Fibroblast of peridontal ligament (primary cell): ENCODE data around the gene DYNC1I2.
"Not testable (repeated sequence)": the region's sequence is repeated elsewhere in the genome, so short reads cannot be mapped to it uniquely, and the experiment has no call there.

Experiments
- DNase-seq: peaks from one replicate; pipeline ENCODE4 v3.0.0-alpha.2; 2010; ENCODE audit errors: extremely low read depth

Gene DYNC1I2

DNA sequence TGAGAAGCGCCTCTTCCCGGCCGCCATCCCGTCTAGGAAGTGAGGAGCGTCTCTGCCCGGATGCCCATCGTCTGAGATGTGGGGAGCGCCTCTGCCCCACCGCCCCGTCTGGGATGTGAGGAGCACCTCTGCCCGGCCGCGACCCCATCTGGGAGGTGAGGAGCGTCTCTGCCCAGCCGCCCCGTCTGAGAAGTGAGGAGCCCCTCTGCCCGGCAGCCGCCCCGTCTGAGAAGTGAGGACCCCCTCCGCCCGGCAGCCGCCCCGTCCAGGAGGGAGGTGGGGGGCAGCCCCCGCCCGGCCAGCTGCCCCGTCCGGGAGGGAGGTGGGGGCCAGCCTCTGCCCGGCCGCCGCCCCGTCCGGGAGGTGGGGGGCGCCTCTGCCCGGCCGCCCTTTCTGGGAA is 87.3 kb downstream of the DYNC1I2 start:
- DNase-seq, result not testable (repeated sequence)

DNA sequence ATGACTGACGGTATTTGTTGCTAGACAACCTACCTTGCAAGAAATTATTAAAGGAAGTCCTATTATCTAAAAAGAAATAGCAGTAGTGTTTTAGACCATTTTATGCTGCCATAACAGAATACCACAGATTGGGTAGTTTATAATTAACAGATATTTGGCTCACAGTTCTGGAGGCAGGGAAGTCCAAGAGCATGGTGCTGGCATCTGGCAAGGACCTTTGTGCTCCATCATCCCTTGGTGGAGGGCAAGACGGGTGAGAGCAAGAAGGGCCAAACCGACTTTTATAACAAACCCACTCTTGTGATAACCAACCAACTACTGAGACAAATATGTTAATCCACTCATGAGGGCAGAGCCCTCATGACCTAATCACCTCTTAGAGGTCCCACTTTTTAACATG is 91.2 kb downstream of the DYNC1I2 start:
- no peak for DNase-seq

DNA sequence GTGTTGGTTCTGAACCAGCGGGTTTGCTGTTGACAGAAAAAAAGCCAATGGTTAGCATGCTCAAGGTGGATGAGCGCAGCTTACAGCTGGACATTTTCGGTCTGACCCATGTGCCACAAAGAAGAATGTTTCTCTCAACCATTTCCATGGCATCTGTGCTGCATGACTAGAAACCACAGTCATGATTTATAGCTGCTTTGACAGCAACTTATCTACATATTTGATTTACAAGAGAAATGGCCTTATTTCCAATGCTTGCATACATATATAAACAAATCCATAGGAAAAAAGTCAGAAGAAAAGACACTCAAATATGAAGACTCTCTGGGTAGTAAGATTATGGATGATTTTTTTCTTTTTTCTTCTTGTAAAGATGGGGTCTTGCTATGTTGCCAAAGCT is 98.2 kb downstream of the DYNC1I2 start:
- no peak for DNase-seq

DNA sequence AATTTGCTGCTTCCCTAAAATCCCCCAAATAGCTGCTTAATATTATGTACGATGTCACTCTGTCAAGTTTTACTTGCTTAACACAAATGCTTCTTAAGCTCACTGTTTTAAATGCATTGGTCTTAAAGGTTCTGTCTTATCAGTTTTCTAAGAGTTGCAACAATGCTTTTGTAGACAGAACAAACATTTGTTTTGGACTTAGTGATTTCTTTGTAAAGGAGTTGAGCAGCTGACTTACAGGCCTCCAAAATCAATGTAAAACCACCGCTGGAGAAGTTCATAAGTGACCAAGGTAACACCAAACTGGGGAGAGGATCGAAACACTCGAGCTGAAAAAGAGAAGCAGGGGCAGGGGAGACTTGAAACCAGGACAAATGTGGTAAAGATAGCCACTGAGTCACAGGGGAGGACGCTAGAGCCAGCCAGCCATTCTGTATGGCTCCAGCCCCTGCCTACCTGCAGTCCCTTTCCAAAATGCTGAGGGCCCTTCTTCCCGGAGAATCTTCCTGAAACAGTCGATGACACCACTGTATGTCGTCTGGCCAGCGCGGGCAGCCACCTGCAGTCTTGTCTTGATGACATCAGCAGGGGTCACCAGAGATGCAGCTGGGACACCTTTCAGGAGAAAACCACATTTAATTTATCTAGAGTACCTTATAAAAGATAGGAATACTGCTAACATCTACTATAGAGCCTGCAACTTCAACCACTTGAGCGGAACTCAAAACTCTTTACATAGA is 100.2 kb downstream of the DYNC1I2 start:
- no peak for DNase-seq

DNA sequence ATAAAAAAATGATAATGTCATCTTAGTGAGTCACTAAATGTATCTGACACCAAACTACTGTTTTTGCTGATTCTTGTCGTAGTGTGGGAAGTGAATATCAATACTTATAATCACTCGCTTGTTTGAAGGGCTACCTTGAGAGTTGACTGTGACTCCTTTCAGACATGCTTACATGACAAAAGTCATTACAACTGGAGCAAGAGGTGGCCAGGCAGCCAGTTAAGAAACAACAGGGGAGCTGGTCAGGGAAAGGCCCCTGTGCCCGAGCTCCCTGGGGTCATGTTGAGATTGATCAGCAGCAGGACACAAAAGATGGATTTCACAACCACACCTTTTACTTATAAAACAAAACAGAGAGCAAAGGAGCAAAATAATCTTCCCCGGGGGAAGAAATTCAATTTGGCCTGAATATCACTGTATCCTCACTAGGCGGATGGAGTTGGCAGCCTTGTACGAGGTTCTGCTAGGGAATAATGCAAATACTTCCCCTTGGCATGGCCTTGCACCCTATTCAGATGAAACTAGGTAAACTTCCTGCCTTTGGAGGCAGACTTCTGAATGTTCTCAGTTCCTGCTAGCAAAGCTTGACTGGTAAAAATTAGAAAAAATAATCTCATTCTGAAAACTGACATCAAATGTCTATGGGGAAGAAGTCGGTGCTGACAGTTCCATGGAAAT is 101.2 kb downstream of the DYNC1I2 start:
- no peak for DNase-seq

DNA sequence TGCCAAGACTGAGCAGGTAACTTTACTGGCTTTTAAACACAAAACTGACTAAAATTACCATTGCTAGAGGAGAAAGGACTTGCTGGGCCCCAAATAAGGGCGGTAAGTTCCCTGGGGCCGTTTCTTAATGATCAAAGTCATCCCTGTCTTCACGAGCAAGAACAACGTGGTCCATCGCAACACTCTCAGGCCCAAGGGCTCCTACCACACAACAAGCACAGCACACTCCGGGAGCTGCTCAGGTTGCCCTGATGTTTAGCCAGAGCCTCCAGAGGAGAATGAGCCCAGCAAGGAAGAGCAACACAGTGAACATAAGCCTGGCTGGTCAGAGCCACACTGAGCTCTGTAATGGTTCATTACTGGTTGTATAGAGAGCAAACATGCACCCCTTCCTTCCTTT is 102.7 kb downstream of the DYNC1I2 start:
- DNase-seq, result no peak

DNA sequence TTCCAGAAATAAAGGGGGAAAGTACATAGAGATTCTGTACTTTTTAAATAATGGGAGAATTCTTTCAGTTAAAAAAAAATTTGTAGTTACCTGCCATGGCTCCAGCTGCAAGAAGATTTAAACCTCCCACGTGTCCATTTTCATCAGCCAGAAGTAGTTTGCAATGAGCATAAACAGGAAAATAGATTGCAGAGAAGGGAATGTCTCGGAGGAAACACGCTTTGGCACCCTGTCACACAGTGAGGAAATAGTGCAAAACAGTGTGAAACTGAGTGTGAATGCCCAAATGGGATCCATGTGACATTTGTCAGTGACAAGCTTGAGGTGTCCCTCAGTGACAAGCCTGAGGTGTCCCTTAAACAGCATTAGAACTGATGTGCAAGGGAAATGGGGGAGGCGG is 104.1 kb downstream of the DYNC1I2 start:
- no peak for DNase-seq

DNA sequence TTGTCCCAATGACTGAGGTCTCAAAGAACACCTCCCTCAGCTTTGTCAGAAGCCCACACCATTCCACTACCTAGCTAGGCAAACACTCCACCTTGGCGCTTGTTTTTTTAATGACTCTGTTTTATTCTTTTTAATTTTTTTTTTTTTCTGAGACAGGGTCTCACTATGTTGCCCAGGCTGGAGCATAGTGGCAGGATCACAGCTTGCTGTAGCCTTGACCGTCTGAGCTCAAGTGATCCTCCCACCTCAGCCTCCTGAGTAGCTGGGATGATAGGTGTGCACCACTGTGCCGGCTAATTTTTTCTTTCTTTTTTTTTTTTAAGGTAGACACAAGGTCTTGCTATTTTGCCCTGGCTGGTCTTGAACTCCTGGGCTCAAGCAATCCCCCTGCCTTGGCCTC is 104.9 kb downstream of the DYNC1I2 start:
- no peak for DNase-seq

DNA sequence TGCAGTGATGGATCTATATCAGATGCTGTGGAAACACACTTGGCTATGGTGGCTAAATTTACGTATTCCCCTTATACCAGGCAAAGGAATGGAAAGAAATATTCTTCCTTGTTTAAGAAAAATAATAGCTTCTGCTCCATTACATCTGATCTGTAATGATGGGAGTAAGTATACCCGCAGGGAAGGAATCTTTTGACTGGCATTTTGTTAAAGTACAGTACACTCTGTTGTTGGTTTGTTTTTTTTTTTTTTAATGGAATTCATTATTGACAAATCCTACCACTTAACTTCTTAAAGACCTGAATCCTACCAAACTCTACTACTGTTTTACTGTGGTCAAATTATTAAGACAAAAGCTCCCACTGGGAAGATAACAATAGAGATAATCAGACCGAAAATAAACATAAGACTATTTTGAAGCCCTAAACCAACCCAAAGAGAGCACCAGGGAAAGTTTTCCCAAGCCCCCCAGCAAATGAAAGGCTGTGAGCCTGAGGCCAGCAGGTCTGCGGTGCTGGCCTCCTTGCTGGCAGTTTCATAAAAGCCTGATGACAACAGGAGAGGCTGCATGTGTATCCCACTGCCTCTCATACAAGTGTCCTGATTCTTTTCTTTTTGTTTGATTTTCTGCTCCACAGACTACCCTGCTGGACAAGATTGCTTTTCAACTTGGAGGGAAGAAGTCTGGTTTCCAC is 105.8 kb downstream of the DYNC1I2 start:
- no peak for DNase-seq

DNA sequence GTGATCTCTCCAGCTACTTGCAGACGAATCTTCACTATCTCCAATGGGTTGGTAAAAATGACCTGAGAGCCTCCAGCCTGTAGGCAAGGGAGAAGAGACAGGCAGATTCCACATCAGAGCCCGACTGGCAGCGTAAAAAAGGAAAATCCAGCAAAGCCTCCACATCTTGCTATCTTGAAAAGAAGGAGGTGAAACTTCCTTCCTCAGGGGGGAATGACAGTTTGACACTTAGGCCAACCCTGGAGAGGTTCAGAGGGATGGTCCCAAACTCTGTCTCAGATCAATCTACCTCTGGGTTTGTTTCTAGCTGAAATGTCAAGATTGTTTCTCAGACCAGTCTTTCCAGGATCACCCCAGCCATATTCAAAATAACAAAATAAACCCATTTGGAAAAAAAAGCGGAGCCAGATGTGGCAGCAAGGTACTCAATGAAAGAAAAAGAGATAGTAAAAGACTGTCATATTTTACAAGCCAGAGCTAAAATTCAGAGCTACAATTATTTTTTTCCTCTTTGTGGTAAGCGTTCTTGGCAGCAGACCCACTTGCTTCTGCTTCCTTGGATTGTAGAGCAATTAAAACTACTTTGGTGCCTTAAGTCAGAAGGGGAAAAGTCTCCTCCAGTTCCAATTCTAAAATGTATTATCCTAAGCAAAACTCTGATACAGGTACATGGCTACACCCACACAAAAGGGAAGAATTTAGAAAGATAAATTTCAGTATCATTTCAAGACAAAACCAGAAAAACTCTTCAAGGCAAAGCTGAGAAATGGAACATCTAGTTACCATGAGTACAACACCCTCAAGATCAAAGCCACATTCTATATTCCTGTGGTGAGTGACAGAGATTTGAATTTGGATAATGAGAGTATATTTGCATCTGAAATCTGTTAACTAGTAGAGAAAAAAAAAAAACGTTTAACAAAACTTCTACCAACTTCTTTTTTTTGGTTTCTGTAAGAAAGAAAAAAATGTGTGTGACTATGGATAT is 106.7 kb downstream of the DYNC1I2 start:
- peak; percentile 69 for DNase-seq

DNA sequence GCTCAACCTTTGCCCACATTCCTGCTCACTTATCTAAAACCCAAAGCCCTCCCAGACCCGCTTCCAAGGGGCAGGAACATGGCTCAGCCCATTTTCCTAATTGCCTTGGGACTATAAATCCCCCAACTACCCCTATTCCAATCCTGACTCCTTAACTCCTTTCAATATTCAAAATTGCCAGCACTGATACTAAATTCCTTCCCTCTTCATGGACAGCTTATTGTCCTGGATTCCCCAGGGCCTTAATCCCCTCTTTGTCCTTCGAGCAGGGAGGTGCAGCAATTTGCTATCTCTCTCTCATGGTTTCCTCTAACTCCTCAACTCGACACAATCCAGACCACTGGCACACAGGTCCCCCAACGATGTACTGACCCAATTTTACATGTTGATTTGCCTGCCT is 107.6 kb downstream of the DYNC1I2 start:
- no peak for DNase-seq
